H9 (cell line): ENCODE results near the gene DOK6. TPM values are rescaled to one million over a fixed set of nuclear protein-coding genes. Genes with fewer than 3 reads are reported as not detected.

Experiments
- DNase-seq: peaks from one replicate; pipeline ENCODE4 v3.0.0-alpha.2; 2017
- H2AFZ ChIP-seq: one replicate; pipeline ENCODE4 v1.6.1; 2013; ENCODE audit warnings: mild to moderate bottlenecking, low read length, control low read depth, moderate library complexity
- H2AK5ac ChIP-seq: 2 replicates; pipeline ENCODE4 v1.6.1; 2013; ENCODE audit warnings: low read length, control low read depth, mixed read lengths; ENCODE audit not compliant: insufficient read length
- H2BK120ac ChIP-seq: one replicate; pipeline ENCODE4 v1.6.1; 2013; ENCODE audit warnings: low read depth, mild to moderate bottlenecking, low read length, control low read depth, inconsistent platforms; ENCODE audit not compliant: poor library complexity, severe bottlenecking
- H2BK12ac ChIP-seq: 2 replicates; pipeline ENCODE4 v1.6.1; 2013; ENCODE audit warnings: low read length, control low read depth, mixed read lengths, low read depth; ENCODE audit not compliant: insufficient read length
- H2BK15ac ChIP-seq: 2 replicates; pipeline ENCODE4 v1.6.1; 2013; ENCODE audit warnings: low read depth, low read length, control low read depth
- H2BK20ac ChIP-seq: one replicate; pipeline ENCODE4 v1.6.1; 2013; ENCODE audit warnings: low read depth, mild to moderate bottlenecking, low read length, control low read depth, inconsistent platforms; ENCODE audit not compliant: poor library complexity, severe bottlenecking
- H2BK5ac ChIP-seq: 2 replicates; pipeline ENCODE4 v1.6.1; 2013; ENCODE audit warnings: low read length, control low read depth, mixed read lengths; ENCODE audit not compliant: insufficient read length
- H3K14ac ChIP-seq: 2 replicates; pipeline ENCODE4 v1.6.1; 2013; ENCODE audit warnings: low read length, control low read depth; ENCODE audit not compliant: insufficient read depth
- H3K18ac ChIP-seq: 2 replicates; pipeline ENCODE4 v1.6.1; 2013; ENCODE audit warnings: low read depth, mild to moderate bottlenecking, mixed read lengths, low read length, control low read depth; ENCODE audit not compliant: insufficient read length
- H3K23ac ChIP-seq: 2 replicates; pipeline ENCODE4 v1.6.1; 2013; ENCODE audit warnings: low read length, control low read depth, mixed read lengths, low read depth; ENCODE audit not compliant: insufficient read length
- H3K23me2 ChIP-seq: 2 replicates; pipeline ENCODE4 v1.6.1; 2013; ENCODE audit warnings: low read depth, mild to moderate bottlenecking, mixed read lengths, low read length, control low read depth; ENCODE audit not compliant: insufficient read length, poor library complexity, severe bottlenecking
- H3K27ac ChIP-seq: 2 replicates; pipeline ENCODE4 v1.5.1; 2013; ENCODE audit warnings: low read length, control low read depth, mixed read lengths, low read depth; ENCODE audit not compliant: insufficient read length
- H3K27me3 ChIP-seq: 2 replicates; pipeline ENCODE4 v1.6.1; 2013; ENCODE audit warnings: low read length, control low read depth, inconsistent platforms; ENCODE audit not compliant: insufficient read depth
- H3K4ac ChIP-seq: 2 replicates; pipeline ENCODE4 v1.6.1; 2013; ENCODE audit warnings: low read depth, mild to moderate bottlenecking, control low read depth, inconsistent platforms, low read length, moderate library complexity
- H3K4me1 ChIP-seq: 2 replicates; pipeline ENCODE4 v1.6.1; 2013; ENCODE audit warnings: low read length, control low read depth, inconsistent platforms; ENCODE audit not compliant: insufficient read depth
- H3K4me2 ChIP-seq: 2 replicates; pipeline ENCODE4 v1.6.1; 2013; ENCODE audit warnings: low read length, control low read depth, mixed read lengths; ENCODE audit not compliant: insufficient read length, insufficient read depth
- H3K56ac ChIP-seq: 2 replicates; pipeline ENCODE4 v1.6.1; 2013; ENCODE audit warnings: low read depth, mild to moderate bottlenecking, mixed read lengths, low read length, control low read depth; ENCODE audit not compliant: insufficient read length
- H3K79me1 ChIP-seq: 2 replicates; pipeline ENCODE4 v1.6.1; 2013; ENCODE audit warnings: low read depth, mild to moderate bottlenecking, moderate library complexity, low read length, control low read depth, inconsistent platforms; ENCODE audit not compliant: insufficient read depth, poor library complexity, severe bottlenecking
- H3K79me2 ChIP-seq: 2 replicates; pipeline ENCODE4 v1.6.1; 2013; ENCODE audit warnings: low read length, control low read depth, inconsistent platforms; ENCODE audit not compliant: insufficient read depth
- H3K9ac ChIP-seq: 2 replicates; pipeline ENCODE4 v1.6.1; 2013; ENCODE audit warnings: low read length, control low read depth, mixed read lengths; ENCODE audit not compliant: insufficient read length; ENCODE audit errors: extremely low read depth
- H3K9me3 ChIP-seq: one replicate; pipeline ENCODE4 v1.6.1; 2013; ENCODE audit warnings: low read depth, low read length, inconsistent platforms; ENCODE audit not compliant: control insufficient read depth
- H3T11ph ChIP-seq: one replicate; pipeline ENCODE4 v1.6.1; 2013; ENCODE audit warnings: mild to moderate bottlenecking, low read length, control low read depth, inconsistent platforms
- H4K20me1 ChIP-seq: one replicate; pipeline ENCODE4 v1.6.1; 2013; ENCODE audit not compliant: control insufficient read depth, insufficient read length, insufficient read depth
- H4K5ac ChIP-seq: 2 replicates; pipeline ENCODE4 v1.6.1; 2013; ENCODE audit warnings: low read depth, mild to moderate bottlenecking, mixed read lengths, low read length, control low read depth; ENCODE audit not compliant: insufficient read length
- H4K8ac ChIP-seq: replicated peaks from 2 replicates; pipeline ENCODE4 v1.6.1; 2013; ENCODE audit warnings: low read length, control low read depth, mixed read lengths, low read depth; ENCODE audit not compliant: insufficient read length
- H4K91ac ChIP-seq: 2 replicates; pipeline ENCODE4 v1.6.1; 2013; ENCODE audit warnings: low read depth, mild to moderate bottlenecking, moderate library complexity, mixed read lengths, low read length, control low read depth; ENCODE audit not compliant: insufficient read length
- H3K27ac Mint-ChIP-seq, 3 experiments: 2 replicates in 2 of 3; 3 replicates in 1 of 3; pipeline ENCODE4 v1.8.0; 2020 to 2021; ENCODE audit warnings: mixed read lengths in 3 of 3, mild to moderate bottlenecking in 1 of 3, moderate library complexity in 1 of 3
- H3K27me3 Mint-ChIP-seq: 2 replicates; pipeline ENCODE4 v1.8.0; 2021; ENCODE audit warnings: low read depth, mild to moderate bottlenecking, moderate library complexity, mixed read lengths
- H3K36me3 Mint-ChIP-seq, 3 experiments: 2 replicates in 2 of 3; 3 replicates in 1 of 3; pipeline ENCODE4 v1.8.0; 2020 to 2021; ENCODE audit warnings: low read depth in 3 of 3, mixed read lengths in 3 of 3; ENCODE audit not compliant: insufficient read depth in 1 of 3
- H3K4me1 Mint-ChIP-seq, 2 experiments: 2 replicates each; pipeline ENCODE4 v1.8.0; 2020; ENCODE audit warnings: mixed read lengths in 2 of 2
- H3K4me3 Mint-ChIP-seq, 2 experiments: 2 replicates in 1 of 2; 3 replicates in 1 of 2; pipeline ENCODE4 v1.8.0; 2020 to 2021; ENCODE audit warnings: mild to moderate bottlenecking in 2 of 2, mixed read lengths in 2 of 2, moderate library complexity in 1 of 2
- H3K9me3 Mint-ChIP-seq, 2 experiments: 2 replicates in 1 of 2; 3 replicates in 1 of 2; pipeline ENCODE4 v1.8.0; 2020; ENCODE audit warnings: mild to moderate bottlenecking in 2 of 2, mixed read lengths in 2 of 2, moderate library complexity in 1 of 2
- WGBS: extraction: QIAGEN DNeasy Blood & Tissue Kit; methylation state at CpG from one replicate; pipeline ENCODE4 v1.1.7; 2013; ENCODE audit warnings: missing lambda C conversion rate, low lambda C conversion rate, mixed read lengths; ENCODE audit not compliant: insufficient read length; ENCODE audit errors: extremely low coverage; 5-methylcytosine and 5-hydroxymethylcytosine counted together
- total RNA-seq: library from RNA; stranded (reverse); gene quantifications from 2 replicates; pipeline ENCODE4 v1.2.1, GENCODE V29; 2021
- TF ChIP-seq, protein P1 (sequence below): fragments of 200-600 bp; sonication (generic); conservative IDR thresholded peaks from 3 replicates; pipeline ENCODE4 v1.8.0; 2021; ENCODE audit warnings: antibody characterized with exemption, mild to moderate bottlenecking

Gene DOK6
- total RNA-seq, 1 experiment from 2014 or later = 0.20 TPM

GRCh38 chr18:69353023-69353422, 47.7 kb upstream of the DOK6 start:
- H2BK15ac ChIP-seq = no peak overlapping the region
- Mint-ChIP-seq H3K4me3 (no peak overlapping the region), H3K4me1 (no peaks in the 10 kb centered on the region), H3K27me3 (no peaks in the 10 kb centered on the region), H3K27ac (no peak overlapping the region), H3K36me3 (no peaks in the 10 kb centered on the region), H3K9me3 (no peaks in the 10 kb centered on the region)
- no peak overlapping the region for H3K4me2 ChIP-seq
- H4K20me1 ChIP-seq = no peaks in the 10 kb centered on the region
- DNase-seq = no peak
- H3K23ac ChIP-seq = no peak overlapping the region
- no CpG with 5 or more reads among the region's 1 CpG for WGBS
- H3K4ac ChIP-seq = no peak overlapping the region
- no peak overlapping the region for H3K56ac ChIP-seq
- no peak overlapping the region for H3K14ac ChIP-seq
- no peak overlapping the region for H3T11ph ChIP-seq
- no peak overlapping the region for H4K5ac ChIP-seq
- H3K9ac ChIP-seq = no peak overlapping the region
- no peaks in the 10 kb centered on the region for H3K79me1 ChIP-seq
- no peaks in the 10 kb centered on the region for H3K23me2 ChIP-seq
- H2BK20ac ChIP-seq = no peak overlapping the region
- H3K79me2 ChIP-seq = no peaks in the 10 kb centered on the region
- H3K9me3 ChIP-seq = no peaks in the 10 kb centered on the region
- H3K18ac ChIP-seq = no peak overlapping the region
- H2AK5ac ChIP-seq = no peak overlapping the region
- H3K27ac ChIP-seq = no peak overlapping the region
- TF ChIP-seq, protein P1, sequence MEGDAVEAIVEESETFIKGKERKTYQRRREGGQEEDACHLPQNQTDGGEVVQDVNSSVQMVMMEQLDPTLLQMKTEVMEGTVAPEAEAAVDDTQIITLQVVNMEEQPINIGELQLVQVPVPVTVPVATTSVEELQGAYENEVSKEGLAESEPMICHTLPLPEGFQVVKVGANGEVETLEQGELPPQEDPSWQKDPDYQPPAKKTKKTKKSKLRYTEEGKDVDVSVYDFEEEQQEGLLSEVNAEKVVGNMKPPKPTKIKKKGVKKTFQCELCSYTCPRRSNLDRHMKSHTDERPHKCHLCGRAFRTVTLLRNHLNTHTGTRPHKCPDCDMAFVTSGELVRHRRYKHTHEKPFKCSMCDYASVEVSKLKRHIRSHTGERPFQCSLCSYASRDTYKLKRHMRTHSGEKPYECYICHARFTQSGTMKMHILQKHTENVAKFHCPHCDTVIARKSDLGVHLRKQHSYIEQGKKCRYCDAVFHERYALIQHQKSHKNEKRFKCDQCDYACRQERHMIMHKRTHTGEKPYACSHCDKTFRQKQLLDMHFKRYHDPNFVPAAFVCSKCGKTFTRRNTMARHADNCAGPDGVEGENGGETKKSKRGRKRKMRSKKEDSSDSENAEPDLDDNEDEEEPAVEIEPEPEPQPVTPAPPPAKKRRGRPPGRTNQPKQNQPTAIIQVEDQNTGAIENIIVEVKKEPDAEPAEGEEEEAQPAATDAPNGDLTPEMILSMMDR = no peak
- H2BK120ac ChIP-seq = no peak overlapping the region
- no peak overlapping the region for H2BK5ac ChIP-seq
- H3K4me1 ChIP-seq = no peaks in the 10 kb centered on the region
- no peak overlapping the region for H2AFZ ChIP-seq
- no peak overlapping the region for H2BK12ac ChIP-seq
- H4K91ac ChIP-seq = no peak overlapping the region
- H4K8ac ChIP-seq = no peak overlapping the region
- no peaks in the 10 kb centered on the region for H3K27me3 ChIP-seq
